ENCODE results near the gene MEI1. TPM values are rescaled to one million over a fixed set of nuclear protein-coding genes. Genes with fewer than 3 reads are reported as not detected.

MEI1 gene
- total RNA-seq, 1 donor from 2014 or later, result 0.16 TPM

DNA sequence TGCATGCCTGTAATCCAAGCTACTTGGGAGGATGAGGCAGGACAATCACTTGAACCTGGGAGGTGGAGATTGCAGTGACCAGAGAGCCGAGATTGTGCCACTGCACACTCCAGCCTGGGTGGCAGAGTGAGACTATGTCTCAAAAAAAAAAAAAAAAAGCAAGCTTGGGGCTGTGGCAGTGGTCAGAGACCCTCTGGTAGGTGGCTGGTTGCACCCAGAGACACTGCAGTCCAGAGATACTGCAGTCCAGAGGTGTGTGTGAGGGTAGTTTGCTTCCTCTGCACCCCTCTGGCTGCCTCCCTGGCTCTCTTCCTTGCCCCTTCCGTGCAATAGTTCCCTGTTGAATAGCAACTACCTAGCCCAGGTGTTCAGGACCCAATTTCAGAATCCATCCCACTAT lies 99.4 kb downstream of the MEI1 start:
- DNase-seq, result no peak

GRCh38 chr22:41799486-41800347 lies 100.4 kb downstream of the MEI1 start:
- peak; percentile 30 for DNase-seq

- peak; percentile 87 for DNase-seq
These were observed 101.2 kb downstream of the MEI1 start, which contains the start of gene CCDC134 for GRCh38 chr22:41800348-41801146. Gene CCDC134 (plus strand): TSS chr22:41800679. CDS start chr22:41808891, 8,212 bp downstream.

- DNase-seq, result no peak
These were observed 102.0 kb downstream of the MEI1 start for GRCh38 chr22:41801147-41801819.

GRCh38 chr22:41801886-41802285 lies 102.6 kb downstream of the MEI1 start:
- no peak for DNase-seq

GRCh38 chr22:41805639-41806038 lies 106.3 kb downstream of the MEI1 start:
- no peak for DNase-seq

- no peak for DNase-seq
These were observed 109.1 kb downstream of the MEI1 start for GRCh38 chr22:41808400-41808799.

DNA sequence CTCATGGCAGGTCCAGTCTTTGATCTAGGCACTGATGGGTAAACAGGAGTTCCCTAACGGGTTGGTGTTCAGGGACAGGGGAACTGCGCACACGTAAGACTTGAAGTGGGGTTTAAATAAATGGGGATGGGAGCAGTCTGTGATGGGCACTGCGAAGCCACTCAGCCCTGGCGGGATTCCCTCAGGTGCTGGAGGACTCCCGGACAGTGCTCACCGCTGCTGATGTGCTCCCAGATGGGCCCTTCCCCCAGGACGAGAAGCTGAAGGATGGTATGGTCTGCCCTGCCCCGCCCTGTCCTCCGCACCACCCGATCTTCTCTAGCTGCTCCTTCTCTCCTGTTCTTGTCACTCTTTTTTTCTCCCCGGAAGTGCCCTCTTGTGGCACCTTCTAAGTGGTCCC lies 110.7 kb downstream of the MEI1 start:
- DNase-seq, result no peak

GRCh38 chr22:41812805-41813545 lies 113.7 kb downstream of the MEI1 start:
- DNase-seq, result no peak

DNA sequence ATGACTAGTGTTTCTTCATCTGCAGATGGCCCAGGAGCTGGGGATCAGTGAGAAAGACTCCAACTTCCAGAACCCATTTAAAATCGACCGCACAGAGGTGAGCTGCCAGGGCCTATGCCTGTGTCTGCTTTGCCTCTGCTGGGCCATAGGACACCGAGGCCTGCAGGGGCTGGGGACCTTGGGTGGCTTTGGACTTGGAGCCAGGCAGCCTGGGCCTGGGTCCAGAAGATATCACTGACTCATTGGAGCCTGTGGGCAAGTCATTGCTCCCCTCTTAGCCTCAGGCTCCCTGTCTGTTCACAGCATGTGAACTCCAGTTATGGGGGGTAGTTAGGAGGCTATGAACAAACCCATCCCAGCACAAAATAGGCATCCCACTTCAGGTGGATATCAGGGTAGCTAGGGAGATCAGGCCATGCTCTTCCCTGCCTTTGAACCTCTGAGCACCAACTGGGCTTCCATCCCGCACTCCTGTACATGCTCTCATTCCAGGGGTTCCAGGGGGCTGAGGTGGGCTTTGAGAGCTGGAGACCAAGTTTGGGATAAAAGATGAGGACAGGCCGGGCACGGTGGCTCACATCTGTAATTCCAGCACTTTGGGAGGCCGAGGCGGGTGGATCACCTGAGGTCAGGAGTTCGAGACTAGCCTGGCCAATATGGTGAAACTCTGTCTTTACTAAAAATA lies 114.6 kb downstream of the MEI1 start:
- no peak for DNase-seq

- no peak for DNase-seq
These were observed 116.4 kb downstream of the MEI1 start for GRCh38 chr22:41815716-41816115.

DNA sequence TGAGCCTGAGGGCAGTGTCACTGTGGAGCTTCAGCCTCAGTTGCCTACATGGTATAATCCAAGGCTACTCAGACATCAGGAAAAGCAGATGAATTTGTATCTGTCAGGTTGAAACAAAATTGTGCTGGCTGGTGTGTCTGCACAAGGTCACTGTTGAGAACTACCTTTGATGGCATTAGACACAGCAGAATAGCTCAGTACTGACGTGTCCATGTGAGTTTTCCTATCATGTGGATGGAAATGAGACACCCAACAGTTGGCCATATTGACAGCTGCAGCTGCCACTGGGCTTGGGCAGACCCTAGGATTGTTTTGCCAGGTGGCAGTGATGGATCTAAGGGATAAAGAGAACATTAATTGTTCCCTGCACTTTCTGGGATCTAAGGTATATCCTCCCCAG lies 116.9 kb downstream of the MEI1 start:
- DNase-seq, result no peak

- DNase-seq, result no peak
These were observed 117.6 kb downstream of the MEI1 start for GRCh38 chr22:41816871-41817270.

- DNase-seq, result no peak
These were observed 118.7 kb downstream of the MEI1 start for GRCh38 chr22:41818011-41818410.

- no peak for DNase-seq
These were observed 119.3 kb downstream of the MEI1 start for GRCh38 chr22:41818596-41818995.

- DNase-seq, result no peak
These were observed 120.0 kb downstream of the MEI1 start for GRCh38 chr22:41819257-41819656.

DNA sequence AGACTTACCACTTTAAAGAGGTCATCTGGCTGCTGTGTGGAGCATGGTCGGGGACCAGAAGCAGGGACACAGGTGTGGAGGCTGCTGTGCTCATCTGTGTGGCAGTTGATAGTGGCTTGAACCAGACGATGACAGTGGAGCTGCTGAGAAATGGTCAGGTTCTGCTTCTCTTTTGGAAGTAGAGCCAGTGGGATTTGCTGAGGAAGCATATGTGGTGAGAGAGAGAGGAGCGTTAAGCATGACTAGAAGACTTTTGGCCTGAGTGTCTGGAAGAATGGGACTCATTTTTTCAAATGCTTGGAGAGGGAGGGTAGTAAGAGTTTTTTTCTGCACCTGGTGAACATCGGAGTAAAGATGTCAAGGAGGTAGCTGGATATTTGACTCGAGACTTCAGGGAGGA lies 121.1 kb downstream of the MEI1 start:
- no peak for DNase-seq

DNA sequence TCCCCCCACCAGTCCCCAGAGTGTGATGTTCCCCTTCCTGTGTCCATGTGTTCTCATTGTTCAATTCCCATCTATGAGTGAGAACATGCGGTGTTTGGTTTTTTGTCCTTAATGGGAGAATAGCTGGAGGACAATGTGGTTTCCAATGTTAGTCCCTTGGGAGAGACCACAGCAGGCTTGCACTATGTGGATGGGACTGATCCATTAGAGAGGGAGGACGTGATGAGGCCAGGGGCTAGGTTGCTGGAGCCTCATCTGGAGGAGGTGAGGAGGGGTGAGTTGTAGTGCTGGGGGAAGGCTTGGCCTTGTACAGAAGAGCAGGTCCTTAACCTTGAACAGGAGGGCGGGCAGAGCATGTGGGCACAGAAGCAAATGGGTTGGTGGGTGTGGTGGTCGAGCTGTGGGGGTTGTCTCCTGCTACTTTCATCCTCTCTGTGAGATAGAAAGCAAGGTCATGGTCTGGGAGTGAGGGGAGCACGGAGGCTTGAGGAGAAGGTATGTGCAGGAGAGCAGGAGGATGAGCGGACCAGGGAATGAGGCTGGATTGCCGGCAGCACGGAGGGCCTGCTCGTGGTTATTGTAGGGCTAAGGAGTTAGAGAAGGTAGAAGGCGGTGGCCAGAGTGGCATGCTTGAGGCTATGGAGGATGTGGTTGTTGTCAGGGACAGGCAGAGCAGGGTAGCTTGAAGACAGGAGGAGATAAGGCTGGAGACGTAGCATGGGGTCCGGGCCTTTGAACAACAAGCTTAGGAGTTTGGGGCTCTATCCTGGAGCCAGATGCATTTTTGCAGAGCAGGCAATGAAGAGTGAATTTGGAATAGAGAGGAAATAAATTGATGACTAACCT lies 122.4 kb downstream of the MEI1 start:
- no peak for DNase-seq

GRCh38 chr22:41822317-41823057 lies 123.2 kb downstream of the MEI1 start:
- no peak for DNase-seq

DNA sequence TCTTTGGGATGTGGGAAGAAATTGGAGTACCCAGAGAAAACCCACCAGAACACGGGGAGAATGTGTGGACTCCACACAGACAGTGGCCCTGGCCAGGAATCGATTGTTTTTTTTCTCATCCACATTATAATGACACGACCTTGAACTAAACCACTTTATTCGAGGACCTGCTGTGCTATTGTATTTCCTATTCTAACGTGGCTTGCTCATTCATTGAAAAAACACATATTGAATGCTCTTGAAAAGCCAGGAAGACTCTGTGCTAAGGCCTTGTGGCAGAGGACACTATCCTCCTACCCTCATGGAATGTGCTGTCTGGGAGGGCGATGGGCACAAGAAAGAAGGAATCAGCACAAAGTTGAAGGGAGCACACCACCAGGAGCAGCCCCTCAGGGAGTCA lies 124.5 kb downstream of the MEI1 start:
- no peak for DNase-seq
